Lower leg skin (tissue), 3 donors: Measurements from ENCODE around the gene RUNX1.

ENCODE experiments used
- POLR2A ChIP-seq, 2 donors: fragments of 450-650 bp; IDR thresholded peaks; one replicate each; pipeline ENCODE4 v1.6.1; 2016 to 2017; ENCODE audit warnings: antibody characterized with exemption in 2 of 2, mild to moderate bottlenecking in 1 of 2, moderate library complexity in 1 of 2
- TF ChIP-seq, protein P1 (sequence below), 3 donors: fragments of 450-650 bp; IDR thresholded peaks; one replicate each; pipeline ENCODE4 v1.5.1; 2016; ENCODE audit warnings: antibody characterized with exemption in 3 of 3, mild to moderate bottlenecking in 3 of 3, moderate library complexity in 2 of 3

DNA sequence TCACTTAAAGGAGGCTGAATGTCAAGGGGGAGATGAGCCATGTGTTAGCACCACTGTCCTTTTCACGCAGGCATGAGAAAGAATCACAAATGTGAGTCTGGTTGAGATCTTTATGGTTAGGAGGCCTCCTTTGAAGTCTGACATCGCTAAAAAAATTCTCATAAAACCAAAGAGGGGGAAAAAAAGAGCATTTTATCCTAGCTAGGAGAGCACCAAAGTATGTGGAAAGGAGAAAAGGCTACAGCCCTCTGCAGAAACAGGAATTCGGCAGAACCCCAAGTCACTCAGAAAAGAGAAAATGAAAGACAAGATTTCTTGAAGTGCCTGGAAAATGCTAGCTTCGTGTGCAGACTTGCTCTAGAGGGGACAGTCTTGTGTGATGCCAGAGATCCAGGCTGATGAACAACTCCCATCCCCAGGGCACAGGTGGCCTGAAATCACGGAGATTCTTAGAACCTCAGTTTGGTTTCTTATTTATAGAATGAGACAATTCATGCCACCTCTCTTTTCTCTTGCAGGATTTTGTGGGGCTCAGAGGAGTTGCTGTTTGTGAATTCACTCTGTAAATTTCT is 61.5 kb downstream of the RUNX1 start:
- no peak for TF ChIP-seq POLR2A (IDR thresholded peaks at IDR 0.05)
- TF ChIP-seq, protein P1, sequence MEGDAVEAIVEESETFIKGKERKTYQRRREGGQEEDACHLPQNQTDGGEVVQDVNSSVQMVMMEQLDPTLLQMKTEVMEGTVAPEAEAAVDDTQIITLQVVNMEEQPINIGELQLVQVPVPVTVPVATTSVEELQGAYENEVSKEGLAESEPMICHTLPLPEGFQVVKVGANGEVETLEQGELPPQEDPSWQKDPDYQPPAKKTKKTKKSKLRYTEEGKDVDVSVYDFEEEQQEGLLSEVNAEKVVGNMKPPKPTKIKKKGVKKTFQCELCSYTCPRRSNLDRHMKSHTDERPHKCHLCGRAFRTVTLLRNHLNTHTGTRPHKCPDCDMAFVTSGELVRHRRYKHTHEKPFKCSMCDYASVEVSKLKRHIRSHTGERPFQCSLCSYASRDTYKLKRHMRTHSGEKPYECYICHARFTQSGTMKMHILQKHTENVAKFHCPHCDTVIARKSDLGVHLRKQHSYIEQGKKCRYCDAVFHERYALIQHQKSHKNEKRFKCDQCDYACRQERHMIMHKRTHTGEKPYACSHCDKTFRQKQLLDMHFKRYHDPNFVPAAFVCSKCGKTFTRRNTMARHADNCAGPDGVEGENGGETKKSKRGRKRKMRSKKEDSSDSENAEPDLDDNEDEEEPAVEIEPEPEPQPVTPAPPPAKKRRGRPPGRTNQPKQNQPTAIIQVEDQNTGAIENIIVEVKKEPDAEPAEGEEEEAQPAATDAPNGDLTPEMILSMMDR (IDR thresholded peaks at IDR 0.05), result no peak
